ENCODE measurements around the gene SNAP29.

The SNAP29 gene

GRCh38 chr22:20867179-20868024 lies 8.6 kb downstream of the SNAP29 start:
- DNase-seq (ENCODE audit: low read depth): no peak
- TF ChIP-seq CTCF (conservative IDR thresholded peaks at IDR 0.05; ENCODE audit: low read depth, low read length): no peak
- no peak overlapping the region for H3K4me3 ChIP-seq (ENCODE audit: low read length)

GRCh38 chr22:20868025-20868962 lies 9.5 kb downstream of the SNAP29 start:
- no peak for DNase-seq (ENCODE audit: low read depth)
- no peak overlapping the region for H3K4me3 ChIP-seq (ENCODE audit: low read length)
- TF ChIP-seq CTCF (conservative IDR thresholded peaks at IDR 0.05; ENCODE audit: low read depth, low read length): no peak

GRCh38 chr22:20869234-20869633 lies 10.4 kb downstream of the SNAP29 start:
- H3K4me3 ChIP-seq (ENCODE audit: low read length): no peak overlapping the region
- no peak for DNase-seq (ENCODE audit: low read depth)
- no peak for TF ChIP-seq CTCF (conservative IDR thresholded peaks at IDR 0.05; ENCODE audit: low read depth, low read length)

GRCh38 chr22:20873214-20873613 lies 14.4 kb downstream of the SNAP29 start:
- no peak for DNase-seq (ENCODE audit: low read depth)
- TF ChIP-seq CTCF (conservative IDR thresholded peaks at IDR 0.05; ENCODE audit: low read depth, low read length): no peak
- no peak overlapping the region for H3K4me3 ChIP-seq (ENCODE audit: low read length)

- DNase-seq (ENCODE audit: low read depth): no peak
- no peak overlapping the region for H3K4me3 ChIP-seq (ENCODE audit: low read length)
- TF ChIP-seq CTCF (conservative IDR thresholded peaks at IDR 0.05; ENCODE audit: low read depth, low read length): no peak
Measured at GRCh38 chr22:20875296-20875695, 16.5 kb downstream of the SNAP29 start.

- TF ChIP-seq CTCF (conservative IDR thresholded peaks at IDR 0.05; ENCODE audit: low read depth, low read length): no peak
- no peak overlapping the region for H3K4me3 ChIP-seq (ENCODE audit: low read length)
- DNase-seq (ENCODE audit: low read depth): no peak
Measured at GRCh38 chr22:20877715-20878114, 18.9 kb downstream of the SNAP29 start.

Data from retinal pigment epithelial cell (primary cell).